ENCODE data around the gene C16orf82.
A peak's percentile ranks its signal among the peaks of the same experiment; 100 is the strongest.

The C16orf82 gene

GRCh38 chr16:27073733-27074132 lies 7.0 kb downstream of the C16orf82 start:
- Histone ChIP-seq H3K27ac (ENCODE audit: low read depth, low read length, poor library complexity, severe bottlenecking) (no peak overlapping the region), H3K36me3 (ENCODE audit: insufficient read depth, low read length) (no peaks in the 10 kb centered on the region), H3K4me2 (ENCODE audit: low read length) (no peak overlapping the region), H4K20me1 (ENCODE audit: insufficient read depth, low read length) (no peaks in the 10 kb centered on the region), H3K4me3 (ENCODE audit: low read depth, low read length, poor library complexity, severe bottlenecking) (no peak overlapping the region), H3K9me3 (ENCODE audit: low read length) (no peaks in the 10 kb centered on the region), H3K27me3 (ENCODE audit: insufficient read depth, low read length) (0 out of 2 replicates have a peak, but pooled peaks cover 9% of the 10 kb centered on the region), H3K79me2 (ENCODE audit: insufficient read depth, low read length) (no peaks in the 10 kb centered on the region), H3F3A (ENCODE audit: insufficient read depth, low read length) (no peaks in the 10 kb centered on the region), H2AFZ (ENCODE audit: low read length) (no peak overlapping the region), H3K4me1 (ENCODE audit: insufficient read depth, low read length, severe bottlenecking) (no peaks in the 10 kb centered on the region), H3K9ac (ENCODE audit: low read length) (no peak overlapping the region), H3K9me2 (ENCODE audit: low read depth, low read length) (no peaks in the 10 kb centered on the region)
- TF ChIP-seq EZH2 (IDR thresholded peaks at IDR 0.05; ENCODE audit: borderline replicate concordance, low read length) (no peak), CTCF (IDR thresholded peaks at IDR 0.05; ENCODE audit: low read length) (no peak)

GRCh38 chr16:27080895-27081294 lies 14.2 kb downstream of the C16orf82 start:
- Histone ChIP-seq H3K36me3 (ENCODE audit: insufficient read depth, low read length) (no peaks in the 10 kb centered on the region), H3K4me1 (ENCODE audit: insufficient read depth, low read length, severe bottlenecking) (no peaks in the 10 kb centered on the region), H3K9ac (ENCODE audit: low read length) (no peak overlapping the region), H3K9me3 (ENCODE audit: low read length) (no peaks in the 10 kb centered on the region), H3K79me2 (ENCODE audit: insufficient read depth, low read length) (no peaks in the 10 kb centered on the region), H4K20me1 (ENCODE audit: insufficient read depth, low read length) (no peaks in the 10 kb centered on the region), H3K4me3 (ENCODE audit: low read depth, low read length, poor library complexity, severe bottlenecking) (no peak overlapping the region), H3K27me3 (ENCODE audit: insufficient read depth, low read length) (no peaks in the 10 kb centered on the region), H3K27ac (ENCODE audit: low read depth, low read length, poor library complexity, severe bottlenecking) (no peak overlapping the region), H3F3A (ENCODE audit: insufficient read depth, low read length) (no peaks in the 10 kb centered on the region), H3K9me2 (ENCODE audit: low read depth, low read length) (no peaks in the 10 kb centered on the region), H3K4me2 (ENCODE audit: low read length) (no peak overlapping the region), H2AFZ (ENCODE audit: low read length) (no peak overlapping the region)
- TF ChIP-seq EZH2 (IDR thresholded peaks at IDR 0.05; ENCODE audit: borderline replicate concordance, low read length) = no peak
- TF ChIP-seq CTCF (IDR thresholded peaks at IDR 0.05; ENCODE audit: low read length) = peak; percentile 45; the same call in 1 of the 2 replicates

GRCh38 chr16:27083861-27084261 lies 17.1 kb downstream of the C16orf82 start:
- no peak for TF ChIP-seq EZH2 (IDR thresholded peaks at IDR 0.05; ENCODE audit: borderline replicate concordance, low read length)
- no peak for TF ChIP-seq CTCF (IDR thresholded peaks at IDR 0.05; ENCODE audit: low read length)
- H3K9ac ChIP-seq (ENCODE audit: low read length) = no peak overlapping the region
- H3K36me3 ChIP-seq (ENCODE audit: insufficient read depth, low read length) = no peaks in the 10 kb centered on the region
- no peaks in the 10 kb centered on the region for H3K9me2 ChIP-seq (ENCODE audit: low read depth, low read length)
- H3K79me2 ChIP-seq (ENCODE audit: insufficient read depth, low read length) = no peaks in the 10 kb centered on the region
- H4K20me1 ChIP-seq (ENCODE audit: insufficient read depth, low read length) = no peaks in the 10 kb centered on the region
- no peak overlapping the region for H2AFZ ChIP-seq (ENCODE audit: low read length)
- no peaks in the 10 kb centered on the region for H3K9me3 ChIP-seq (ENCODE audit: low read length)
- no peak overlapping the region for H3K4me2 ChIP-seq (ENCODE audit: low read length)
- H3K4me1 ChIP-seq (ENCODE audit: insufficient read depth, low read length, severe bottlenecking) = no peaks in the 10 kb centered on the region
- no peaks in the 10 kb centered on the region for H3K27me3 ChIP-seq (ENCODE audit: insufficient read depth, low read length)
- H3F3A ChIP-seq (ENCODE audit: insufficient read depth, low read length) = no peaks in the 10 kb centered on the region
- no peak overlapping the region for H3K4me3 ChIP-seq (ENCODE audit: low read depth, low read length, poor library complexity, severe bottlenecking)
- H3K27ac ChIP-seq (ENCODE audit: low read depth, low read length, poor library complexity, severe bottlenecking) = no peak overlapping the region

Measured in OCI-LY1 (cell line).